Endometrial microvascular endothelial cells (primary cell): Measurements from ENCODE around the gene KRTAP12-3. TPM values are rescaled to one million over a fixed set of nuclear protein-coding genes. Genes with fewer than 3 reads are reported as not detected.
"Not testable (repeated sequence)": the region's sequence is repeated elsewhere in the genome, so short reads cannot be mapped to it uniquely, and the experiment has no call there.

Source experiments
- in situ Hi-C: cut with HindIII; loops from 2 replicates; pipeline ENCODE4 v1.10.0; 2017; ENCODE audit warnings: low sequenced_read_pairs, low pct_unique_long_range_greater_than_20kb; ENCODE audit errors: inconsistent ontology term
- total RNA-seq: library from RNA; depleted of rRNA; stranded (reverse); fragments of >200 nt; gene quantifications from one replicate; pipeline ENCODE4 v1.2.3, GENCODE V29; 2015; ENCODE audit errors: inconsistent ontology term

Gene KRTAP12-3
- total RNA-seq, 1 donor from 2014 or later, result not detected

DNA sequence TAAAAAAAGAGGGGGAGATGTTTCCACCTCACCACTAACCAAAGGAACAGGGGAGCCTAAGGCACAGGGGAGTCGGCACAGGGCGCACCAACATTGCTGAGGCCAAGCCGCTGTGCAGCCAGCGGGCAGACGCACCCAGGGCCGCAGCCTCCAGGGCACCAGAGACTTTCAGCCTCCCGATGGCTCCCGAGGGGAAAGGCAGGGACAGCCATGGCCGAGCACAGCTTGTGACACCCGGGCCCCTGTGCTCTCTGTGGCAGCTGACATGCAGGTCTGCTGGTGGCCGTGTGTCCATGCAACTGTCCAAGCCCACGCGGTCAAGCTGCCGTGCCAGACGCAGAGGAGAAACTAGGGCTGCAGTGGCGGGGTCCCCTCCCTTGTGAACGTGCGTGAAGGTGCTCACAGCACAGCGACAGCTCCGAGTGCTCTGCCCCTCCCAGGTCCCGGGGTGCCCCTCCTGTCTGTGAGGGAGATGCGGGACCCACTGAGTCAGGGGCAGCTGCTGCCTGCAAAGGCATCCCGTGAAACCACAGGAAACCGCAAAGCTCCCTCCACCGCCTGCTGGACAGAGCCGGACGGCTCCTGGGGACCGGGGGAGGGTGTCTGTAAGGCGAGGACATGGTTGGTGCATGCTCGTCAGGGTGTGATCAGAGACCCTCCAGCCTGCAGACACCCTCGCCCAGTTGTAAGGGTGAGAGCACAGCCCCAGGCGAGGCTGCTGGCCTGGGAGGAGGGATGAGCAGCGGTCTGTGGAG lies 9.0 kb upstream of the KRTAP12-3 start:
- in situ Hi-C loops, result no loop called here

DNA sequence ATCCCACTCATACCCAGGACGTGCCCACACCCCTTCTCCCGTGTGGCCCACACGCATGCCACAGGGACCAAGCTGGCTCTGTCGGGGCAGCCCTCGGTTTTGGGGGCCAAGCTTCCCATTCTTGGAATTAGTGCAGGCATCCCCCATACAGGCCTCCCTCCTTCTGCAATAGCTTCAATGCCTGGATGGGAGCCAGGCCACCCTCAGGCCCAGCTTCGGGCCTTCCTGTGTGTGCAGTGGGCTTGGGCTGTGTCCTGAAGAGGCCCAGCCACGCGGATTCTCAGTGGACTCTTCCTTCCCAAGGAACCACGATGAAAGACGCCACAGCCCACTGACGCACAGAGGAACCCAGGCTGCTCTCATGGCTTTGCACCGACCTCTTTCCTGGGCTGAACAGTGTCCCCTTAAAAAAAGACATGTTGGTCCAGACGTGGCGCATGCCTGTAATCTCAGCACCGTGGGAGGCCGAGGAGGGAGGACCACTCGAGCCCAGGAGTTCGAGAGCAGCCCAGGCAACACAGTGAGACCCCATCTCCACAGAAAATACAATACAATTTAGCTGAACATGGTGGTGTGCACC lies 8.1 kb upstream of the KRTAP12-3 start:
- in situ Hi-C loops, result no loop called here

DNA sequence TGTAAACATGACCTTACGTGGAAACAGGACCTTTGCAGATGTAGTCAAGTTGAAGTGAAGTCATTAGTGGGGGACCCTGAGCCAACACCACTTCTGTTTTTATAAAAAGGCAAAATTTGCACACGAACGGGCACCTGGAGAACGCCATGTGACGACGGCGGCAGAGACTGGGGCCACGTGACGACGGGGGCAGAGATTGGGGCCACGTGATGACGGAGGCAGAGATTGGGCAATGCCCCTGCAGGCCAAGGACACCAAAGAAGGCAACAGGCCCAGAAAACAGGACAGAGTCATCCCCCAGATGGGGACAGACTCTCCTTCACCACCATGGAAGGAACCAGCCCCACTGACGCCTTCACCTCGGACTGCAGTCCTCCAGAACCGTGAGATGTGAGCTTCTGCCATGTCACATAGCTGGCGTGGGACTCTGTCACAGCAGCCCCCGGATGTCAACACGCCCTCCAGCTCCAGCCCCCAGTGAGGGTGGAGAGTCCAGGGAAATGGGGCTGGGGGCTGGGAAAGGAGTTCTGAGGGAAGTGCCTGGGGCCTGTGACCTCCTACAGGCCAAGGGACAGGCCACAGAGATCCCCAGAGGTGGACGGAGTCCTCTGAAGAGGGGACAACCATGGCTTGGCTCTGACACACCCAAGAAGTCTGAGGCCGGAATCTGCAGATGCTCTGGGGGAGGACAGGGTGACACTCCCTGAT lies 7.3 kb upstream of the KRTAP12-3 start:
- in situ Hi-C loops, result no loop called here

DNA sequence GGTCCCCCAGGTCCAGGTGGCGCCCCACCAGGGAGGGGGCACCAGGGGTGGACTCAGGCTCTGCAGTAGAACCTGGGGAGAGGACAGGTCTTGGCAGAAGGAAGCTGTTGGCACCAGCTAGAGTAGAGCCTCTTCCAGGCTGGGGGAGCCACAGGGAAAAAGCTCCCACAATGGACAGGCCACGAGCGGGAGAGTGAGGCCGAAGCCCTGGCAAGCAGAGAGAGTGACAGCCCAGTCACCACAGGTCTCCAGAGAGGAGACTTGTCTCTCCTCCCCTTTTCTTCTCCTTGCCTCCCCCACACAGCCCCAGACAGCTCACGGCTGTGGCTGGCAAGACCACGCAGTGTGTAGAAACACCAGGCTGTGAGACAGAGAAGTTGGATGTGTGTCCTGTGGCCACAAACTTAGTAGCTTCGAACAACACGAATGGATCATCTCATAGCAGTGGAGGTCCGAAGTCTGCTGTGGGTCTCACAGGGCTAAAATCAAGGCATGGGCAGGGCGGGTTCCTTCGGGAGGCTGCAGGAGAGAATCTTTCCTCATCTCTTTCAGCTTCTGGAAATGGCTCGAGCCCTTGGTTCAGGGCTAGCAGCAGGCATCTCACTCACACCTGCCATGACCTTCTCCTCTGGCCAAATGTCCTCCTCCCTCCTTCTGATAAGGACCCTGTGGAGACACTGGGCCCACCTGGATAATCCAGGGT lies 6.6 kb upstream of the KRTAP12-3 start:
- in situ Hi-C loops, result no loop called here

DNA sequence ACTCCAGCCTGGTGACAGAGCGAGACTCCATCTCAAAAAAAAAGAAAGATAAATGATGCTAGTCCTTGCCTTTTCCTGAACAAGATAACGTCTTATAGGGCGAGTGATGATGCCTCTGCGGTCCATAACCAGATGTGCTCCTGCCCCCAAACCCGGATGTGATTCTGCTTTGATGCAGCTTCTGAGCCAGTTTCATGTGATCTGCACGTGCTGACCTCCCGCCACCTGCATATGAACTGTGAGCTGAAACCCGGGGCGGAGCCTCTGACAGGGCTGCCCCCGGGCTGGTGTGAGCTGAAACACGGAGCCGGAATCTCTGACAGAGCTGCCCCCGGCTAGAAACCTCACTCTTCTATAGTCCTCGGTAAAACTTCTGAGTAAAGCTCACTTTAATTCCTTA lies 4.6 kb upstream of the KRTAP12-3 start:
- in situ Hi-C loops, result no loop called here

DNA sequence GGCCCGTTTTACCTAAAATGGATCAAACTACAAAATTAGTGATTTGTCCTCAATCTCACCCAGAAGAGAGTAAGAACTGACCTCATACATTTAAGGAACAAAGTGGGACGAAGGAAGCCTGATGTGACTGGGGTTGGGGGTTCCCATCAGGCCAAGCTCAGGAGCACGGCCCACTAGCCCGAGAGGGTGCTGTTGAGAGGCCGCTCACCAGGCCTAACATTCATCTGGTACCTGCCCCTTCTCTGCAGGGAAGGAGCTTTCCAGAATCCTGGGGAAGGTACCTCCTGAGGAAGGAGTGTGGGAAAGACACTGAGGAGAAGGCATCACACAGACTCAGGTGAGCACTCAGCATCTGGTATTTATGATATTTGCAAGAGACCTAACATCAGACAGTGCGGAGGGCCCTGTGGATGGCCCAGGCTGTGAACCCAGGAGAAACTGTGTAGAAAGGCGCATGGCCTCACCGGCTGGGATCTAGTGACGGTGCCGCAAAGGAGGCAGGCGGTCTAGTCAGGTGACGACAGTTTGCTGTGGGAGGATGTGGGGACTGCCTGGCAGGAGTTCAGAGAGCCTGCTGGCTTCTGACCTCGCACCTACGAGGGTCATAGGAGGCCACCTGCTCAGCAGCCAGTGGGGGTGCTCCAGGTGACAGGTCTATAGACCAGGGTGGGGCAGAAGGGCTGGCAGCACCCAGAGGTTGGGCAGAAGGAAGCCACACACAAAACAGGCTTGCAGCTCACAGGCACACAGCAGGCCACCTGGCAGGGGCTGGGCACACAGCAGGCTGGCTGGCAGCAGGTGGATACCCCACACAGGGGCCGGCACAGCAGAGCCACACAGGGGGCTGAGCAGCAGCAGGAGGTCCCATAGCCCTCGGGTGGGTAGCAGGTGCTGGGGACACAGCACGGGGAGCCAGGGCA lies 3.8 kb upstream of the KRTAP12-3 start:
- in situ Hi-C loops, result no loop called here

DNA sequence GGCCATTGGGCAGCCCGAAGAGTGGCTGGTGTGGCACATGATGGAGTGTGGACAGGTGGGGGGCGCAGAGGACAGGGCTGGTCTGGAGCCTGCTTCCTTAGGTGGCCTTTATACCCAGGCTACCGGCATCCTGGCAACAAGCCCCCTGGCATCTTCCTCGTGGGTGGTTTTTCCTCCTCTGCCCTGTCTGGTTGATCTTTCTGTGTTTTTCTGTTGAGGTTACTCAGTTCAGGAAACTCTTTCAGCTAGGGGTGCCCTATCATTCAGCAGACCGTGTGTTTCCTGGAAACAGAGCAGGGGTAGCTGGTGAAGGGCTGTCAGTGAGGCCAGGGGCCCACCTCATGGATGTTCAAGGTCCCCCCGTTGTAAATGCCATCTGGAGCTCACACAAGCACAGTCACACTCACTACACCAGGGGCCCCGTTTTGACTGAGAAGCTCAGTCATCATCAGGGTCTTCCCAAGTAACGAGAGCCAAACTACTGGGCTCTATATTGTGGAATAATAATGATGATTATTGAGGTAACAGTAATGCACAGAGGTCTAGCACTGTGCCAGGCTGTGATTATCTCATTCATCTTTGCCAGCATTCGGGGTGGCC lies 3.1 kb upstream of the KRTAP12-3 start, which contains the start of gene KRTAP12-4:
KRTAP12-4 (minus strand) TSS at position 84 of the 600 bp plus-strand sequence; CDS start at position 39, 45 bp downstream.
- in situ Hi-C loops, result no loop called here

DNA sequence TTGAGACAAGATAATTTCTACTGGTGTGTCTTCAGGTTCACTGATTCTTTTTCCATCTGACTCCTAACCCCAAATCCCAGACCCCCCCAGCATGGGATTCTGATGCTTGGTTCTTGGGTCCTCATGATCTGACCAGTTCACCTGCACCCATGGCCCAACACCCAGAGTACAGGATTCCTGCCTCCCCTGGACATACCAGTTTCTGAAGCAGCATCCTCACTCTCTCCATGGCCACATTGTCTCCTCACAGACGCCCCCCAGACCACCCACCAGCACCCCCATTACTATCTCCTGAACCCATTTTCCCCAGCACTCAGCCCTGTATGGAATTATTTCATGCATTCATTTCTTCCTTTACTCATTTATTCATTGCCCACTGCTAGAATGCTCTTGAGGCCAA lies 864 bp upstream of the KRTAP12-3 start:
- in situ Hi-C loops, result no loop called here

DNA sequence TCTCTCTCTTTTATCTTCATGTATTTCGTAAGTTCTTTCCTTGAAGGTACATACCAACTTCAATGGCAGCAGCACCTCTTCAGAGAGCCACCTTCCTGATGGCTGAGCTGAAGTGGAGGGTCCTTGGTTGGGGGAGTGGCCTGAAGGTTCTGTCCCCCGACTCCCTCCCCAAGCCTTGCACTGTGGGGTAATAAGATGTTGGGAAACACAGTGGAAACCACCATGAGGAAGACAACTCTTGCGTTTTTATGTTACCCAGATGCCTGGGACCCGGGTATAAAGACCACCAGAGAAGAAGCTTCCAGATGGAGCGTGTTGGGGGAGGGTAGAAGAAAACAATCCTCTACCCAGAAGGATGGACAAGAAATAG lies 794 bp downstream of the KRTAP12-3 start:
- in situ Hi-C loops, result no loop called here

DNA sequence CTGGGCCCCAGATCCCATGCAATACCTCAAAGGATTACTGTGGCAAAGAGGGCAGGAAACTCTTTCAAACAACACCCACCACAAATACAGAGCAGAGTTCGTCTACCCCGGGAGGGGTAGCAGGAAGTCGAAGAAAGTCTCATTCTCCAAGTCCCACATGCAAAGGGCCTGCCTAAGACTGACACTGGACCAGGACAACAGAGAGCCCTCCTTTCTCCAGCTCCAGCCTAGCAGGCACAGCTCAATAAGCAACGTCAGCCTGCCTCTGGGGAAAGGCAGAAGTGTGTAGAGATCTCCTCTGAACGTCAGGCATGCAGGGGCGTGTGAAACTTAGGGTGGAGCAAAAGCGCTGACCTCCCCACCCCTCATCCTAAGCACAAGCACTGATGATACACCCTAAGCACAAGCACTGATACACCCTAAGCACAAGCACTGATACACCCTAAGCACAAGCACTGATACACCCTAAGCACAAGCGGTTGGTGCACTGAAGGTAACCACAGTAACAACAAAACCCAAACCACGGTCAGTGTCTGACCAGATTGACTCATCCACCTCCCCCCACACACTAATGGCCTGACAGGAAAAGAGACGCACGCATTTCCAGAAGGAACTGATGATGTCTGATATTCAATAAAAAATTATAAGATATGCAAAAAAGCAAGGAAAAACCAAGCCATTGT lies 1.3 kb downstream of the KRTAP12-3 start:
- in situ Hi-C loops, result no loop called here

DNA sequence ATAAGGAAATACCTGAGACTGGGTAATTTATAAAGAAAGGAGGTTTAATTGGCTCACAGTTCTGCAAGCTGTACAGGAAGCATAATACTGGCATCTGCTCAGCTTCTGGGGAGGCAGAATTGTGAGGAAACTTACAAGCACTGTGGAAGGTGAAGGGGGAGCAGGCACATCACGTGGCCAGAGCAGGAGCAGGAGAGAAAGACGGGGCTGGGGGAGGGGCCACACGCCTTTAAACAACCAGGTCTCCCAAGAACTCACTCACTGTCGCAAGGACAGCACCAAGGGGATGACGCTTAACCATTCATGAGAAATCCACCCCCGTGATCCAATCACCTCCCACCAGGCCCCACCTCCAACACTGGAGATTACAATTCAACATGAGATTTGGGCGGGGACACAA lies 3.8 kb downstream of the KRTAP12-3 start:
- in situ Hi-C loops, result not testable (repeated sequence)

DNA sequence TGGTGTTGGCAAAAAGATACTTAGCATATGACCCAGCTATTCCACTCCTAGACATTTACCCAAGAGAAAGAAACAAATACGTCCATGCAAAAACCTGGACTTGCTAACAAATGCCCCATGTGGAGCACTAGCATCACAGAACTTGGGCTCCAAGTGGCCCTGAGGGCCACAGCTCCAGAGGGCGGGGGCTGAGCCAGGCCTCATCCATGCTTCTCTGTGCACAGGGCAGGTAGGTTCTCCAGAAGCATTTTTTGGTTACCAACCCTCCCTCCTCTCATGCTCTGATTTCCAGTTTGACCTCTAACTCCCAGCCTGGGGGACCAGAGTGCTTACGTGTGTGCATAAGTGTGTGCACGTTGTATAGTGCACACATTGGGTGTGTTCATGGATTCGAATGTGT lies 7.0 kb downstream of the KRTAP12-3 start:
- in situ Hi-C loops, result no loop called here

DNA sequence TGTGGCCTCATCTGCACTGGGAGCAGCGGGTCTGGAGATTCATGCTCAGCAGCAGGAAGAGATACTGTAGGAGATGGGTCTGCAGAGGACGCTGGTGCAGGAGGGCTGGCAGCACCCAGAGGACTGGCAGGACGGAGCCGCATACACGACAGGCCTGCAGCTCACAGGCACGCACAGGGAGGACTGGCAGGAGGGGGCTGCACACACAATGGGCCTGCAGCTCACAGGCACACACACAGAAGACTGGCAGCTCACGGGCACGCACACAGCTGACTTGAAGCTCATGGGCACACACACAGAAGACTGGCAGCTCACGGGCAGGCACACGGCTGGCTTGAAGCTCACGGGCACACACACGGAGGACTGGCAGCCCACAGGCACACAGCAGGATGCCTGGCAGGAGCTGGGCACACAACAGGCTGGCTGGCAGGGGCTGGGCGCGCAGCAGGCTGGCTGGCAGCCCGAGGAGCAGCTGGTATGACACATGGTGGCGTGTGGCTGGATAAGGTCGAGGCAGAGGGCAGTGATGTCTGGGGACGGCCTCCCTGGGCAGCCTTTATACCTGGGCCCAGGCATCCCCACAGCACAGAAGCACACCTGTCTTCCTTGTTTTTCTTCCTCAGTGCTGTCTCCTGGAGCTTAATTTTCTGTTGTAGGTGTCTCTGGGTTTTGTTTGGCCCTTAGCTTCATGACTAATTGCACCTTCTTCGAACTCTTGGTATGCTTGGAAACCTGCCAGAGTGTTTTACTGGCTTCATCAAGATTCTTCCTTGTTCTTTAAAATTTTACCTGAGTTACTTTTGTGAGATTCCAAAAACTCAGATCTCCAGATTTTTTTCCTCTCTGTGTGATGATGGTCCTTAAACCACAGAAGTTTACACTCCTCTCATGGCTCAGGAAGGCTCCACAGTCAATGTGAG lies 8.9 kb downstream of the KRTAP12-3 start, which contains the start of gene KRTAP12-2:
KRTAP12-2 (minus strand) TSS at position 527 of the 920 bp plus-strand sequence; CDS start at position 486, 41 bp downstream.
- in situ Hi-C loops, result no loop called here

DNA sequence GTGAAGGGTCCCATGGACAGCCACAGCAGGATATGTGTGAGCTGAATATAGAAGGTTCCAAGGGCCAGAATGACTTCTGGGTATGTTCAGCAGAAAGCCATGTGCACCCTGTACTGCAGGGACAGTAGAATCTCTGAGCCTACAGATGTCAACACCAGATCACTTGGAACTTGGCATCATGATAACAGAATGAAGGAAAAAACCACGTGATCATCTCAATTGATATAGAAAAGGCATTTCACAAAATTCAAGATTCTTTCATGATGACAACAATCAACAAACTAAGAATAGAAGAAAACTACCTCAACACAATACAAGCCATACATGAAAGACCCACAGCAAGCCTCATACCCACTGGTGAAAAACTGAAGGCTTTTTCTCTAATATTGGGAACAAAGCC lies 9.9 kb downstream of the KRTAP12-3 start:
- in situ Hi-C loops, result no loop called here

DNA sequence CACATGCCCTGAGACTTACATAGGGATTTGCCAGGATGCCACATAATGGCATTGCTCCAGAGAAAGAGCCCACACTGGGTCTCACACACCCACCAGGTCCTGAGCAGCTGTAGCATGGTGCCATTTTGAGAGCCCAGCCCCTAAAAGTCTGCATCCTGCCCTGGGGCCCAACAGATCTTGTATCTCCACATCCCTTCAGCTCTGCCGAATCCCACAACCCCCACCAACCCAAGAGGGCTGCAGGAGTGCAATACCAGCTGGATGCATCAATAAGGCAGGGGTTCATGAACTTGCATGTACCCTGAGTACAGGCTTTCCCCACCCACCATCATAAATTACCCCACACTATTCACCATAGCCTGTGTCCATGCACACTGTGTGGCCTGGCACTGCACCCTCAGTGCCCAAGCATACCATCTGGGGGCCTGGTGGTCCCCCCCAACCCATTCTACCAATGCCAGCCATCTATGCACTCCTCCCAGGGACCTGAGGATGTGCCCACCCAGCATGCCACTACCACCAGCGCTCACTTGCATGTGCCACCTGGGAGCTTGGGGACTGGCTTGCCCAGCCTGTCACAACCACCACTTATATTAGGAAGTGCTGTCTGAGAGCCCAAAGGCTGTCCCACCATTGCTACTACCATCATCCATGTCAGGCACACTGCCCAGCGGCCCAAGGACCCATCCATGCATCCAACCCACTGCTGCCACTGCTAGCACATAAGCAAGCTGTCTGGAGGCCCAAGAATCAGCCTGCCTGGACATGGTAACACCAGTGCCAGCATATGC lies 13.1 kb downstream of the KRTAP12-3 start:
- in situ Hi-C loops, result no loop called here

DNA sequence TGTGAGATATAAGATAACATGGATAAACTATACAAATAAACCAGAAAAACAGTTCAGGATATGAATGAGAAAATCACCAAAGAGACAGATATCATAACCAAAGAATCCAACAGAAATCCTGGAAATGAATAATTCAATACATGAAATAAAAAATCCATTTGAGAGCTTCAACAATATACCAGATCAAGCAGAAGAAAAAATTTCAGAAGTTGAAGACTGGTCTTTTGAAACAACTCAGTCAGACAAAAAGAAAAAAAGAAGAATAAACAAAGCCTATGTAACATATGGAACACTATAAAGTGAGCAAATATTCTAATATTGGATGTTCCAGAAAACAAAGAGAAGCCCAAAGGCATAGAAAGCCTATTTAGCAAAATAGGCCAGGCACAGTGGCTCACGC lies 14.2 kb downstream of the KRTAP12-3 start:
- in situ Hi-C loops, result no loop called here
